ENCODE measurements around the gene SEMA4G. TPM values are rescaled to one million over a fixed set of nuclear protein-coding genes. Genes with fewer than 3 reads are reported as not detected.

SEMA4G gene
- total and polyA plus RNA-seq, 5 donors: 3.1 to 3.8 (median 3.2) TPM

DNA sequence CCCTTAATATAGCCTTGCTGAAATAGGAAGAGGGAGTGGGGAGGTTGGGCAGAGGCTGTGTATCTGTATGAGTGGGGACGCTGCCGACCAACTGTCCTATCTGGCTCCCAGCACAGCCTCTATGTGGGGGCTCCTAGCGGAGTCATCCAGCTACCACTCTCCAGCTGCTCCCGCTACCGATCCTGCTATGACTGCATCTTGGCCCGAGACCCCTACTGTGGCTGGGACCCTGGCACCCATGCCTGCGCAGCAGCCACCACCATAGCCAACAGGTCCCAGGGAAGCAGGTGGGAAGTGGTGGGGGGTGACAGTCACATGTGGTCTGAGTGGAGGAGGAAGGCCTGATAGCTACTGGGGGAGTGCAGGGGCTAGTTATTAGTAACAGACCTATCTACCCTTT lies 11.4 kb downstream of the SEMA4G start:
- no peak for ATAC-seq
- H3K4me1 ChIP-seq (ENCODE audit: control insufficient read depth, insufficient read depth, low read length): no peaks in the 10 kb centered on the region
- intact Hi-C loops (cut with DNase I): no loop called here

DNA sequence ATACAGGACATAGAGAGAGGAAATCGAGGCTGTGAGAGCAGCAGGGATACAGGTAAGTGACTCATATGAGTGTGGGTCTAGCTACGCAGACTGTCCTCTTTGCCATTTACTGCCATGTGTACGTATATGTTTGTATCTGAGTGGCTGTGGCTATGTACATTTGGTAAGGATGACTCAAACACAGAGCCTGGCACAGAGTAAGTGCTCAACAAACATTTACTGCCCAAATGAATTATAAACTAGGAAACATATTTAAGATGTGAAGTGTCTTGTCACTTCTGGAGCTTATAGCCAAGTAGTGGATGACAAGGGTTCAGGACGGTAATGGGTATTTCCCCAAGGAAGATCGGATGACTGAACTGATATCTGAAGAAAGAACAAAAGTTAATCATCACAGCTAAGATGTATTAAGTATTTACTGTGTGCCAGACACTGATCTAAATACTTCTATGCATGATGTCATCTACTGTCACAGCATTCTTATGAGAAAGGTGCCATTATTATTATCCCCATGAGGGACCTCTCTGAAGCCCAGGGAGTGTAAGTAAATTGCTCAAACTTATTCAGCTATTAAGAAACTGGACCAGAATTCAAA lies 12.0 kb downstream of the SEMA4G start:
- no peaks in the 10 kb centered on the region for H3K9me3 ChIP-seq (ENCODE audit: control insufficient read depth, low read length)
- DNase-seq (no peak), ATAC-seq (no peak)
- no peak overlapping the region for H3K4me3 ChIP-seq (ENCODE audit: low read length)
- WGBS: 86% methylated on average over 5 of the region's 5 CpGs
- no peaks in the 10 kb centered on the region for H3K27me3 ChIP-seq (ENCODE audit: control insufficient read depth, insufficient read depth)
- intact Hi-C loops (cut with DNase I): no loop called here
- H3K27ac ChIP-seq (ENCODE audit: low read length): no peak overlapping the region
- no peaks in the 10 kb centered on the region for H3K4me1 ChIP-seq (ENCODE audit: control insufficient read depth, insufficient read depth, low read length)

More for the DNA sequence above, 11.4 kb downstream of the SEMA4G start:
- H3K4me3 ChIP-seq (ENCODE audit: low read length): no peak overlapping the region
- H3K27ac ChIP-seq (ENCODE audit: low read length): no peak overlapping the region
- no peaks in the 10 kb centered on the region for H3K9me3 ChIP-seq (ENCODE audit: control insufficient read depth, low read length)
- no peak for DNase-seq
- 93% methylated on average over 7 of the region's 7 CpGs for WGBS
- no peaks in the 10 kb centered on the region for H3K27me3 ChIP-seq (ENCODE audit: control insufficient read depth, insufficient read depth)

DNA sequence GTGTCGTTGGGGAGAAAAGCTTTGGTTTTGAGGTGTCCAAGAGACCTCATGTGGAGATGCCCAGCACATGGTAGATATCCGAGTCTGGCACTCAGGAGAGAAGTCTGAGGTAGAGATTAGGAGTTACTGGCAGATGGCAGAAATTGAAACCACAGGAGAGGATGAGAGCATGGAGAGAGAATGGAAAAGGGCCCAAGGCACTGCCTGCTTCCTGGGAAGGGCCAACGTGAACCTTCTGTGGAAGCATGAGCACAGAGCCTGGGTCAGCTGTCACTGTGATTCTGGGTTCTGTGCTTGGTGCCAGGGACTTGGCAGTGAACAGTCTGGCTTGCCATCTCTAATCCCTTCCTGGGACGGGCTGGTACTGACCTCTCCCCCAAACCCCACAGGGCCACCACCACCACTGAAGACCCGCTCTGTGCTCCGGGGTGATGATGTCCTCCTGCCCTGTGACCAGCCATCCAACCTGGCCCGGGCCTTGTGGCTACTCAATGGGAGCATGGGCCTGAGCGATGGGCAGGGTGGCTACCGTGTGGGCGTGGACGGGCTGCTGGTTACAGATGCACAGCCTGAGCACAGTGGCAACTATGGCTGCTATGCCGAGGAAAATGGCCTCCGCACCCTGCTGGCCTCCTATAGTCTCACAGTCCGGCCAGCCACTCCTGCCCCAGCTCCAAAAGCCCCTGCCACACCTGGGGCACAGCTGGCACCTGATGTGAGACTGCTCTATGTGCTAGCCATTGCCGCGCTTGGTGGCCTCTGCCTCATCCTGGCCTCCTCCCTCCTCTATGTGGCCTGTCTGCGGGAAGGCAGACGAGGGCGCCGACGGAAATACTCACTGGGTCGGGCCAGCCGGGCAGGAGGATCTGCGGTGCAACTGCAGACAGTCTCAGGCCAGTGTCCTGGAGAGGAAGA lies 13.9 kb downstream of the SEMA4G start:
- Histone ChIP-seq H3K27me3 (ENCODE audit: control insufficient read depth, insufficient read depth) (no peaks in the 10 kb centered on the region), H3K4me1 (ENCODE audit: control insufficient read depth, insufficient read depth, low read length) (peaks cover 9% of the 10 kb centered on the region), H3K9me3 (ENCODE audit: control insufficient read depth, low read length) (no peaks in the 10 kb centered on the region), H3K27ac (ENCODE audit: low read length) (no peak overlapping the region), H3K4me3 (ENCODE audit: low read length) (no peak overlapping the region)
- ATAC-seq: no peak
- DNase-seq: no peak
- WGBS: 91% methylated on average over 24 of the region's 24 CpGs
- intact Hi-C loops (cut with DNase I): no loop called here

DNA sequence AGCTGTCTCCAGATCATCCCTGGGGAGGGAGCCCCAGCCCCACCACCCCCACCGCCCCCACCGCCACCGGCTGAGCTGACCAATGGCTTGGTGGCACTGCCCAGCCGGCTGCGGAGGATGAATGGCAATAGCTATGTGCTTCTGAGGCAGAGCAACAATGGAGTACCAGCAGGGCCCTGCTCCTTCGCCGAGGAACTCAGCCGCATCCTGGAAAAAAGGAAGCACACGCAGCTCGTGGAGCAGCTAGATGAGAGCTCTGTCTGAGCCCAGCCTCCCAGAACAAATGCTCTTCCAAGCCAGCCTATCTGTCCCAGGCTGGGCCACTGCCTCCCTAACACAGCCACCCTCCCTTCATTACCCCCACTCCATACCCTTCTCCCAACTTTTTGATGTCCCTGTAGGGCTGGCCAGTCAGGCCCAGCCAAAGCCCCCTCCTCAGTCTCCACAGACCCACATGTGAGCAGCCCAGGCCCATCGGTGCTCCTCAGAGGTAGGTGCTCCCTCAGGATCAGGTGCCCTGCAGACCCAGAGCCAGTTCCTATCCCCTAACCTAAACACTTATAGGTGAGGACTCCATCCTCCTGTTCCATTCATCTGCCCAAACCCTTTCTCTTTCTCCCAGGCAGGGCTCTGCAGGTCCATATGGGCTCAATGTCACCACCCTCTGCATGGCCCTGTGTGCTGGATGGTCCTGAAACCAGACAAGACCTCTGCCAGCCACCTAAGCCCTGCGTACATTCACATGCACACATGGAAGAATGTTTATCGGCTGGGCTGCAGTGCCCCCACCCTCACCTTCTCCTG lies 14.8 kb downstream of the SEMA4G start:
- H3K27ac ChIP-seq (ENCODE audit: low read length): no peak overlapping the region
- WGBS: 80% methylated on average over 13 of the region's 13 CpGs
- ATAC-seq: no peak
- no peaks in the 10 kb centered on the region for H3K9me3 ChIP-seq (ENCODE audit: control insufficient read depth, low read length)
- no peak overlapping the region for H3K4me3 ChIP-seq (ENCODE audit: low read length)
- no peak for DNase-seq
- no peaks in the 10 kb centered on the region for H3K27me3 ChIP-seq (ENCODE audit: control insufficient read depth, insufficient read depth)
- intact Hi-C loops (cut with DNase I): no loop called here
- peaks cover 10% of the 10 kb centered on the region for H3K4me1 ChIP-seq (ENCODE audit: control insufficient read depth, insufficient read depth, low read length)

DNA sequence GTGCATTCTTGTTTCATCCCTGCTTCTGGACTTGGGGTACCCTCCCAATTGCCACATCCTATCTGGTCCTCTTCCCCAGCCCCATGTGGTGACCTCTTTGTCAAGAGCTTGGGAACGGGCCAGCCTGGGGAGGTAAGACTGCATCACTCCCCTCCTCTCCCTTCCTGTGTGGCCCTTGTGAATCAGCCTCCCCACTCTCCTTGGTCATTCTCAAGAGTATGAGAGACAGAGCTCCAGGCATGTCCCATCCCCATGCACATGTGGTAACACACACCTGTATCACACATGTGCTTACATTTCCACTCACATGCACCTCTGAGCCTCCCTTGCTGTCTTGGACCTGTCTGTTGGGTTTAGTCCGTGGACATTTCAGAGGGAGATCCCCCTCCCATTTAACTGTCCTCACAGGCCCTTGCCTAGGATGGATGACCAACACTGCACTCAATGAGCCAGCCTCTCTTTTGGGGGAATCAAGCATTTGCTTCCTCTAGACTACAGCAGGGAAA lies 15.4 kb downstream of the SEMA4G start:
- intact Hi-C loops (cut with DNase I): no loop called here
- WGBS: 68% methylated on average over 2 of the region's 2 CpGs
- no peak for DNase-seq

GRCh38 chr10:100985336-100985735 lies 16.0 kb downstream of the SEMA4G start:
- H3K9me3 ChIP-seq (ENCODE audit: control insufficient read depth, low read length): no peaks in the 10 kb centered on the region
- H3K27ac ChIP-seq (ENCODE audit: low read length): no peak overlapping the region
- H3K4me1 ChIP-seq (ENCODE audit: control insufficient read depth, insufficient read depth, low read length): peaks cover 10% of the 10 kb centered on the region
- 59% methylated on average over 5 of the region's 5 CpGs for WGBS
- no peak overlapping the region for H3K4me3 ChIP-seq (ENCODE audit: low read length)
- DNase-seq (no peak), ATAC-seq (no peak)
- intact Hi-C loops (cut with DNase I): no loop called here
- H3K27me3 ChIP-seq (ENCODE audit: control insufficient read depth, insufficient read depth): no peaks in the 10 kb centered on the region

More for the DNA sequence above, 15.4 kb downstream of the SEMA4G start:
- Histone ChIP-seq H3K4me3 (ENCODE audit: low read length) (no peak overlapping the region), H3K27me3 (ENCODE audit: control insufficient read depth, insufficient read depth) (no peaks in the 10 kb centered on the region), H3K9me3 (ENCODE audit: control insufficient read depth, low read length) (no peaks in the 10 kb centered on the region), H3K27ac (ENCODE audit: low read length) (no peak overlapping the region), H3K4me1 (ENCODE audit: control insufficient read depth, insufficient read depth, low read length) (peaks cover 10% of the 10 kb centered on the region)
- no peak for ATAC-seq

- Histone ChIP-seq H3K4me3 (ENCODE audit: low read length) (peak overlapping the region; percentile 51), H3K4me1 (ENCODE audit: control insufficient read depth, insufficient read depth, low read length) (peaks cover 10% of the 10 kb centered on the region), H3K27me3 (ENCODE audit: control insufficient read depth, insufficient read depth) (no peaks in the 10 kb centered on the region), H3K9me3 (ENCODE audit: control insufficient read depth, low read length) (no peaks in the 10 kb centered on the region), H3K27ac (ENCODE audit: low read length) (no peak overlapping the region)
- 20% methylated on average over 17 of the region's 17 CpGs for WGBS
- intact Hi-C loops (cut with DNase I): no loop called here
- DNase-seq (no peak), ATAC-seq (no peak)
Measured at GRCh38 chr10:100986623-100986951, 17.3 kb downstream of the SEMA4G start.

- Histone ChIP-seq H3K4me3 (ENCODE audit: low read length) (peak within 1 kb of the TSS; percentile 51), H3K4me1 (ENCODE audit: control insufficient read depth, insufficient read depth, low read length) (peaks cover 10% of the 10 kb centered on the region), H3K27ac (ENCODE audit: low read length) (peak within 1 kb of the TSS; percentile 46), H3K27me3 (ENCODE audit: control insufficient read depth, insufficient read depth) (no peaks in the 10 kb centered on the region), H3K9me3 (ENCODE audit: control insufficient read depth, low read length) (no peaks in the 10 kb centered on the region)
- ATAC-seq: peak; percentile 87 to 90
- DNase-seq: peak; percentile 87 to 94 (median 93)
- intact Hi-C loops (cut with DNase I): no loop called here
- 1% methylated on average over 75 of the region's 75 CpGs for WGBS
Measured at GRCh38 chr10:100986952-100987684, 17.8 kb downstream of the SEMA4G start, which contains the start of the genes MRPL43 and TWNK. Gene MRPL43, minus strand, starts transcription at chr10:100987497. Its CDS starts 54 bp downstream, at chr10:100987443. Gene TWNK, plus strand, starts transcription at chr10:100987543. Its CDS starts 668 bp downstream, at chr10:100988211.

DNA sequence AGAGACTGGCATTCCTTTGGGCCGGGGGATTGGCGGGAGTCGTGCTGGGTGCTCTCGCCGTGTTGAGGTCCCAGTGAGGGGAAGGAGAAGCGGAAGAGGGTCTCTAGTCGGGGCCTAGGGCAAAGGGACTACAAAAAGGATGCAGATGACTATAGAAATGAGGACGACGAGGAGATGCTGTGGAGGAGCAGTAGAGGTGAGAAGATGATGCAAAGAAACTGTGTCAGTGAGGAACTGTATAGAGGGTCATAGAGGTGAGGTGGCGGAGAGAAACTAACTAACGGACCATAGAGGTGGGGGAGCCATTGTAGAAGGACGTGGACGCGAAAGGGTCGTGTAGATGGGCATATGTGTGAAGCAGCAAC lies 18.4 kb downstream of the SEMA4G start:
- ATAC-seq (peak in 1 of 2 donors; percentile 2), DNase-seq (no peak)
- WGBS: 2% methylated on average over 15 of the region's 15 CpGs
- intact Hi-C loops (cut with DNase I): no loop called here
- H3K27ac ChIP-seq (ENCODE audit: low read length): no peak overlapping the region
- H3K4me1 ChIP-seq (ENCODE audit: control insufficient read depth, insufficient read depth, low read length): peaks cover 10% of the 10 kb centered on the region
- no peaks in the 10 kb centered on the region for H3K9me3 ChIP-seq (ENCODE audit: control insufficient read depth, low read length)
- H3K4me3 ChIP-seq (ENCODE audit: low read length): peak overlapping the region; percentile 51
- no peaks in the 10 kb centered on the region for H3K27me3 ChIP-seq (ENCODE audit: control insufficient read depth, insufficient read depth)

- Histone ChIP-seq H3K27me3 (ENCODE audit: control insufficient read depth, insufficient read depth) (no peaks in the 10 kb centered on the region), H3K4me1 (ENCODE audit: control insufficient read depth, insufficient read depth, low read length) (peaks cover 10% of the 10 kb centered on the region), H3K27ac (ENCODE audit: low read length) (no peak overlapping the region), H3K9me3 (ENCODE audit: control insufficient read depth, low read length) (no peaks in the 10 kb centered on the region), H3K4me3 (ENCODE audit: low read length) (peak overlapping the region; percentile 51)
- ATAC-seq (no peak), DNase-seq (no peak)
- intact Hi-C loops (cut with DNase I): no loop called here
- 69% methylated on average over 10 of the region's 10 CpGs for WGBS
Measured at GRCh38 chr10:100988166-100988565, 18.9 kb downstream of the SEMA4G start.

Measured in right cardiac atrium (tissue), 5 donors.